Stimulated activated CD4-positive, alpha-beta T cell treated with anti-CD3 and anti-CD28 coated beads, Interleukin-1b, Interleukin-23, amount 100 ng/mL, for 1 hour (primary cell): ENCODE measurements around the gene SLC34A1.
"Not testable (repeated sequence)": the region's sequence is repeated elsewhere in the genome, so short reads cannot be mapped to it uniquely, and the experiment has no call there.

Experiments
- DNase-seq, 2 donors: peaks; one replicate each; pipeline ENCODE4 v3.0.0-alpha.2; 2020; ENCODE audit warnings: low read depth in 2 of 2

The SLC34A1 gene, protein sequence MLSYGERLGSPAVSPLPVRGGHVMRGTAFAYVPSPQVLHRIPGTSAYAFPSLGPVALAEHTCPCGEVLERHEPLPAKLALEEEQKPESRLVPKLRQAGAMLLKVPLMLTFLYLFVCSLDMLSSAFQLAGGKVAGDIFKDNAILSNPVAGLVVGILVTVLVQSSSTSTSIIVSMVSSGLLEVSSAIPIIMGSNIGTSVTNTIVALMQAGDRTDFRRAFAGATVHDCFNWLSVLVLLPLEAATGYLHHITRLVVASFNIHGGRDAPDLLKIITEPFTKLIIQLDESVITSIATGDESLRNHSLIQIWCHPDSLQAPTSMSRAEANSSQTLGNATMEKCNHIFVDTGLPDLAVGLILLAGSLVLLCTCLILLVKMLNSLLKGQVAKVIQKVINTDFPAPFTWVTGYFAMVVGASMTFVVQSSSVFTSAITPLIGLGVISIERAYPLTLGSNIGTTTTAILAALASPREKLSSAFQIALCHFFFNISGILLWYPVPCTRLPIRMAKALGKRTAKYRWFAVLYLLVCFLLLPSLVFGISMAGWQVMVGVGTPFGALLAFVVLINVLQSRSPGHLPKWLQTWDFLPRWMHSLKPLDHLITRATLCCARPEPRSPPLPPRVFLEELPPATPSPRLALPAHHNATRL

DNA sequence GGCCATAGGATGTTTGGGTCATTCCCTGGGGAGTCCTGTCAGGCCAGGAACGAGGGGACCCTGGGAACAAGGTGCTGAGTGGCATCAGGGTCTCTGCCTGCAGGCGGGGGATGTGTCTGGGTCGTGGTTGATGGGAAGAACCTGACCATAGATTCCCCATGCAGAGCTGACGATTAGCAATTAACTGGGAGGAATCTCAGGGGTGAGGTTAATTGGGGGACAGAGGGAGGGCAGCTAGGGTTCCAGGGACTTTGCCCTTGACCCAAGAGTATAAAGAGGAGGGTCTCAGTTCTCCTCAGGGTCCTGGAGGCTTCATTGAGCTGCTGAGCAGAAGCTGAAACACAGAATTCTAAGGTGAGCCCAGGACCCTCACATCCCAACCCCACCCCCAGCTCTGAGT, at the start of gene SLC34A1:
TSS of gene SLC34A1 (plus strand) at position 301 of the 400 bp plus-strand sequence. CDS start 1,308 bp downstream, outside the sequence.
- DNase-seq, result no peak

DNA sequence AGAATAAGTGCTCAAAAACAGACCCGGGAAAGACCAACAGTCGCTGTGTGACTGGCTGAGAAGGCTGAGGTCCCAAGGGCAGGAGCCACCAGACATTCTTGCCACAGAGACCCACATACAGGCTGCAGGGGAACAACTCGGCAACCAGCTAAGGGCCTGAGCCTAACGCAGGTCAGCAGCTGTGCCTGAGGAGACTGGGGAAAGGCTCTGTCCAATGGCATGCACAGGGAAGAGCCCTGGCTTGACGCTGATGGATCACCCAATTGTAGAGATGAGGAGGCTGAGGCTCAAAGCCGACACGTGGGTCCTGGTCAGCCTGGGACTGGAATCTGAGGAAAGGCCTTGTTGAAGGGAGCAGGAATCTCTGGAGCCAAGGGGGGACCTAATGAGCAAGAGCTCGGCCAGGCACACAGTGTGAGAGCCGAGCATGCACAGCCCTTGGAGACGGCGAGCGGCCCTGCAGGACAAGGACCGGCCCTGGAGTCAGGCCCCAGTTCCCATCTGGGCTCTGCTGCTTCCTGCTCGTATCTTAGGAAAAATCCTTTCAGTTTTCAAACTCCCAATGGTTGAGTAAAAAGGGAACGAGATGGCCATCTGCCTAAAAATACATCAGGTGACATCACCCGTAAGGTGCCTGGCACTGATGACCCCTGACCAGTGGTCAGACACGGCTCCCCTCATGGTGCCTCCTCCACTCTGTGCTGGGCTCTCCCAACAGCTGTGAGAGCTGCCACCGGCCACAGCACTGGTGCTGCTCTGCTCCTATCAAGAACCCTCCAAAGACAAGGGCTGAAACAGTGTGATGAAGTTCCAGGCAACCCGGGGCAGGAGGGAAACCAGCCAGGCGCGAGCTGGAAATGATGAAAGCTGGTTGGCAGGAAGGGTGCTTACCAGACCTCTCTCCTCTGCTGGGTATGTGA, 49.2 kb upstream of the SLC34A1 start:
- no peak for DNase-seq

DNA sequence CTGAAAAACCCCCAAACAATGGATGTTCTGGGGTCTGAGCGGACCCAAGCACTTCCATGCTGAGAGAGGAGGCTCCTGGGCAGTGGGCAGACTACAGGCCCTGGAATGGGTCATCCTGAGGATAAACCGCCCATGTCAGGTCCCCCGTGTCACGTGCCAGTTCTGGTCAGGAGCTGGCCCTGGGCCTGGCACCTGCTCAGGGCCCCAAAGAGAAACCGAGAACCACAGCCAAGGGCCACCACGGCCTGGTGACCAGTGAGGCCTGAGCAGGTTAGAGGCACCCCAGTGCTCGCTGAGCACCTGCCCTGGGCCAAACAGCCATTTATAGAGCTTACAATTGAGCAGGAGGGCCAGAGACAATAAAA, 48.6 kb upstream of the SLC34A1 start:
- no peak for DNase-seq

DNA sequence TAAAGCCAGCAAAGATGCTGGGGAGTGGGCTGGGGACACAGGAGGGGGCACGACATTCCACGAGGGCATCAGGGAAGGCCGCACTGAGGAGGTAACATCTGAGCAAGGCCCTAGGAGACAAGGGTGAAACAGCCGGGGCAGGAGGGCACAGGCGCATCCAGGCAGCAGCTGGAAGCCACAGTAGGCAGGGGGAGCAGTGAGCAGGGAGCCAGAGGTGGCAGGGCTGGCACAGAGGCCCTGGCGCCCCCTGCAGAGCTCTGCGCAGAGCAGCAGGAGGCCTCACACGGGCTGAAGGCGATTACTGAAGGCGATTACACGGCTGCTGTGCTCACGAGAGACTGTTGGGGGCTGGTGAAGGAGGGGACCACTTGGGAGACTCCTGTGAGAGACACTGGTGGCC, 48.1 kb upstream of the SLC34A1 start:
- no peak for DNase-seq

DNA sequence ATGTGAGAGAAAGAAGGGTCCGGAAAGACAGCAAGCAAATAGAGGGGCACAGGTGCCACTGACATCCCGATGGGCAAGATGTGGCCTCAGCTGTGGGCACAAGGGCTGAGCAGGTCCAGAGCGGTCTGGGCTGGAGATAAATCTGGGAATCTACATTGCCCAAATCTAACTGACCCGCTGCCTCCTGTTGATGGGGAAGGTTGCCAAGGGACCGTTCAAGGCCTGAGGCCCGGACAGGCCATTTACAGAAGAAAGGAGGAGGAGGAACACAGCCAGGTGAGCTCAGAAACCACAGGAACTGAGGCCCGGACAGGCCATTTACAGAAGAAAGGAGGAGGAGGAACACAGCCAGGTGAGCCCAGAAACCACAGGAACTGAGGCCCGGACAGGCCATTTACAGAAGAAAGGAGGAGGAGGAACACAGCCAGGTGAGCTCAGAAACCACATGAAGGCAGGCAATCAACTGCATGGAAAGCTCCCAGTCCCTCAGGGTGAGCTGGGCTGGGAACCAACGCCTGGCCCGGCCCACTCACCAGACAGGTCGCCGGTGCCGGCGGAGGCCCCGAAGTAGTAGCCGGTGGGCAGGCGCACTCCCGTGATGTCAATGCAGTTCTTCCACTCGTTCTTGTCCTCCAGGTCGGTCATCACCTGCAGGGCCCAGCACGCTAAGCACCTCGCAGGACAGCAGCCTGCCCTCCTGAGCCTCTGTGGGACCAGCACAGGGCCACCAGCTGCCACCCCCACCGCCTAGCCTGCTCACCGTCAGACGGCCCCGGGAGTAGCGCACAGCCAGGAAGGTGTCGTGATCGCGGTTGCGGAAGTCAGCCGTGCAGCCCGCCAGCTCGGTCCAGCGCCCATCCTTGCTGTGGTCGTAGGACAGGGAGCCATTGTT, 47.4 kb upstream of the SLC34A1 start:
- no peak for DNase-seq

DNA sequence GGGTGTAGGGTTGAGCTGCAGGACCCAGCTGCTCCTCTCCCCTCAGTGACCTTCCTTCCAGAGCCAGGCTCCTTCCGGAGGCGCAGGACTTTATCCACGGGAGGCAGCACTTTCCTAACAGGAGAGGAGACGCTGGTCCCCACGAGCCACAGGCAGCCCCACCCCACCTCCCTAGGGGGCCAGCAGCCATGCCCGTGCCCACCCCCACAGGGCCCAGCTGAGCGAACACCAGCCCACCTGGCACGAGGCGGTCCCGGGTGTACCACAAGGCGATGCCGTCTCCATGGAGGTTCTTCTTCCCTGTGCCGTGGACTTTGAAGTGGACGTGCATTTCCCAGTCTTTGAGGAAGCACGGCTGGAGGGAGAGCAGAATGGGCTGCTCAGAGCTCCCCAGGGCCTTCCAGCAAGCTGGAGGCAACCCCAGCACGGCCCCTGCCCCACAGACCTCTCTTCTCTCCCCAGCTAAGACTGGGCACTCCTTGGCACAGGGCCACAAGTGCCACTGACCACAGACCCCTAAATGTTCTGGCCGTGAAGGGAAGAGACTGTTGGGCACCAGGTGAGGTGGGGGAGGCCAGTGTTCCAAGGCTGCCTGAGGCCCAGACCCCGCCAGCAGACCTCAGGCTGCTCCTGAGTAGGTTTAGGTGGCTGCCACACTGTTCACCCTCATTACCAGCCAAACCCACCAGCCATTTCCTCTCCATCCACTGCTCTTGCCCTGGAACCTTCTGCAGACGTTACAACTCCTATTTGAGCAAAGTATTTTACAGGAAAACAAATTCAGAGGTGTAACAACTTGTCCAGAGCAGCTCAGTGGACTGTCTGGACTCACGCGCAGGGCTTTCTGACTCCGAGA, 45.8 kb upstream of the SLC34A1 start:
- no peak for DNase-seq

DNA sequence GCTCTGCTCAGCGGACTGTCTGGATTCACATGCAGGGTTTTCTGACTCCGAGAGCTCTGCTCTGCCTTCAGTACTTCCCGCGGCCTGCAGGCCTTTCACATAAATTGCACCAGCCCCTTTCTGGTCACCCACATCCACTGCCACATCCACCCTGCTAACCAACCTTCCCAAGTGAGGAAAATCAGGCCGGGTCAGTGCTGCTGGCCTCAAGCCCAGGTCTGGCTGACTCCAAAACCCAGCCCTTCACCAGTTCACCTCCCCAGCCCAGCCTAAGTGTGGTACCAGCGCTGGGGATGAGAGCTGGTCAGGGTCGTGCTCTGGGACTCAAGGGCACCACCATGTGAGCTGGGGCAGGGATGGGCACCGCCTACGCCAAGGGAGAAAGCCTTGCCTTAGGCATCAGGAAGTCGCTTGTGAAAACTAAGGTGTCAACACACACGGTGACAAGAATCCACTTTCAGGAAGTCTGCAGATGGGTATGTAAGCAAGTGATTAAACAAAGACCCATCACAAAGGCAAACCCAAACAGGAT, 45.1 kb upstream of the SLC34A1 start:
- DNase-seq, result no peak

DNA sequence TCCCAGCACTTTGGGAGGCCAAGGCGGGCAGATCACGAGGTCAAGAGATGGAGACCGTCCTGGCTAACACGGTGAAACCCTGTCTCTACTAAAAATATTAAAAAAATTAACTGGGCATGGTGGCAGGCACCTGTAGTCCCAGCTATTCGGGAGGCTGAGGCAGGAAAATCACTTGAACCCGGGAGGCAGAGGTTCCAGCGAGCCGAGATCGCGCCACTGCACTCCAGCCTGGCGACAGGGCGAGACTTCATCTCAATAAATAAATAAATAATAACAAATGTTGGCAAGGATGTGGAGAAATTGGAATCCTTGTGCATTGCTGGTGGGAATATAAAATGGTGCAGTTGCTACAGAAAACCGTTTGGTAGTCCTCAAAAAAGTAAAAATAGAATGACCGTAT, 41.2 kb upstream of the SLC34A1 start:
- not testable (repeated sequence) for DNase-seq

DNA sequence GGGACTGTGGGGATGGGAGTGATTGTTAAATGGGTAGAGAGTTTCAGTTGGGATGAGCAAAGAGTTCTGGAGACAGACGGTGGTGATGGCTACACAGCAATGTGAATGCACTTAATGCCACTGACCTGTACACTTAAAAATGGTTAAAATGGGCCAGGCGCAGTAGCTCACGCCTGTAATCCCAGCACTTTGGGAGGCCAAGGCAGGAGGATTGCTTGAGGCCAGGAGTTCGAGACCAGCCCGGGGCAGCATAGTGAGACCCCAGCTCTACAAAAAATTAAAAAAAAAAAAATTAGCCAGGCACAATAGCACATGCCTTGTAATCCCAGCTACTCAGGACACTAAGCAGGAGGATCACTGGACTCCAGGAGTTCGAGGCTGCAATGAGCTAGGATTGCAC, 40.5 kb upstream of the SLC34A1 start:
- DNase-seq, result no peak

DNA sequence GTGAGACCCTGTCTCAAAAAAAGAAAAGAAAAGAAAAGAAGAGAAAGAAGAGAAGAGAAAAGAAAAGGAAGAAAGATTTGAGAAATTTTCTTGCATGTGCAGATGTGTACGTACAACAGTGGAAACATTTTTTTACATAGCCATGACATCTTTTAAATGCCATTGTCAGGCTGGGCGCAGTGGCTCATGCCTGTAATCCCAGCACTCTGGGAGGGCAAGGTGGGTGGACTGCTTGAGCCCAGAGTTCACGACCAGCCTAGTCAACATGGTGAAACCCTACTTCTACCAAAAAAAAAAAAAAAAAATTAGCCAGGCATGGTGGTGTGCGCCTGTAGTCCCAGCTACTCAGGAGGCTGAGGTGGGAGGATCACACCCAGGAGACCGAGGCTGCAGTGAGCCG, 39.3 kb upstream of the SLC34A1 start:
- DNase-seq, result no peak

DNA sequence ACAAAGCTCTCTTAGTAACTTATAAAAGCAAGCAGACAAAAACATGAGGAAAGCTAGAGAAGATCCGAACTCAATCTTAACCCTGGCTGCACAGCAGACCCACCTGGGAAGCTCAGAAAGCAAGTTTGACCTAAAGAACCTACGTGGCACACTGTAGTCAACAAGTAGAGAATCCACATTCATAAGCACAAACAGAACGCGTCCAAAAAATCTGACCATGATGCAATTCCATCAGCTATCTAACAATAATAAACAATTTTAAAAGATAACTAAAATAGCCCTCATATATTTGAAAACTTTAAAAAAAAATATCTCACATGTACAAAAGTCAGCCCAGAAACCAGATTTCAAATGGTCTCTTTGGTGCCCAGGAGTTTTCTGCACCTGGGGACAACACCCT, 37.4 kb upstream of the SLC34A1 start:
- DNase-seq, result no peak

DNA sequence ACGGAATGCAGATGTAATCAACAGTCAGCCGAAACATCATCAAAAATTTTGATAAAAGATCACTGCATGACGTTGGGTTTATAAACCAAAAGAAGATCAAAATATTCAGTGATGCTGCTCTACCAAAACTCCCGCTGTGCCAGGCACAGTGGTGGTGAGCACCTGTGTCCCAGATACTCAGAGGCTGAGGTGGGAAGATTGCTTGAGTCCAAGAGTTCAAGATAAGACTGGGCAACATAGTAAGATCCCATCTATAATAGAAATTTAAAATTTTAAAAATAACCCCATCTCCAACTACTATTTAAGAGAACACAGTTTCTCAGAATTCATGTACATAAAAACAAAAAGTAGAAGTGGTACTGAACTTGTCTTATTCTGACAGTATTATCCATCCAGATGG, 36.5 kb upstream of the SLC34A1 start:
- no peak for DNase-seq

DNA sequence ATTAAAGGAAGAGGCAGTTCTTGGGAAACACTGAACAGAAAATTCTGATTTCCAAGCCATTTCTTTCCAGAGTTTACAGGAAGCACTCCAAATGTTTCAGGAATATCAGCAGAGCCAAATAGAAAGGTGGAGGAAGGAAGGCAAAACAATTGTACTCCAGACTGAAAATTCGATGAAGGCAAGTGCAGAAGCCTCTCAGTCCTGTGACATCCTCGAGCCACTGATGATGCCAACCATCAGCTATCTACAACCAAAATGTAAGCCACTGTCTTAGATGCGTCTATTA, 34.9 kb upstream of the SLC34A1 start:
- DNase-seq, result no peak

DNA sequence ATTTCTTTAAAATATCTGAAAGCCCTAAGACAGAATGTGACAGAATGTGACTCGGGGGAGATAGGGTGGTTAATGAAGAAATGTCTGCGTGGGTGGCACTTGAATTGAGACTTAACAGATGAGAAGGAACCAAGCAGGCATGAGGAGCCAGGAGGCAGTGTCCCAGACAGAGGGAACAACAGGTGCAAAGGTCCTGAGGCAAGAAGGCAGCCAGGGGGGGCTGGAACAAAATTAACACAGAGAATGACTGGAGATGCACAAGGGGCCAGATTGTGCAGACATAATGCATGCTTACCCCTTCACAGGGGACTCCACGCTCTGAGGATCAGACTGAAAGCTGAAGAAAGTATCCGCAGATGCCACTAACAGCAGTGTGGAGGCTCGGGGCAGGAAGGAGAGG, 34.5 kb upstream of the SLC34A1 start:
- no peak for DNase-seq

DNA sequence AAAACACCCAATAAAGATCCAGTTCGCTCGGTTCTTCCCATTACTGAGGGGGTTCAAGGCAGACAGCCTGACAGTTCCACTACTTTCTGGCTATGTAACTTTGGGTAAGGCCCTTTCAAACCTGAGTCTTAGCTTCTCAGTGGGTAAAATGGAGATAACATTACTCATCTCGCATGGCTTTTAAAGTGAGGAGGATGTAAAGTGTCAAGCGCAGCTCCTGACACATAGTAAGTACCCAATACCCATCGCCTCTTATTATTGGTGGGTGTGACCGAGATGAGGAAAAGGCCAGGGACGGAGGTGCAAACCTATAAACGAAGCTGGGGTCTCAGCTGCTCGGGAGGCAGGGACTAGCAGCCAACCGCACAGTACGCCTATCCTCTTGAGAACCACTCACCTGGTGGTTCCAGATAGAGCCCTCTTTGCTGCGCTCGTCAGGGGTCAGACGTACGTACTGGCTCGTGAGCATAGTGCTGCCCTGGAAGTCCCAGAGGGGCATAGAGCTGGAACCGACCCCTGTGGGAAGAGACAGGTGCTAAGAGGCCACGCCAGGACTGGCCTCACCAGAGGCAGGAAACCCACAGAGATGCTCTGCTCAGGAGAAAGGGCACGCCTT, 33.4 kb upstream of the SLC34A1 start:
- no peak for DNase-seq

DNA sequence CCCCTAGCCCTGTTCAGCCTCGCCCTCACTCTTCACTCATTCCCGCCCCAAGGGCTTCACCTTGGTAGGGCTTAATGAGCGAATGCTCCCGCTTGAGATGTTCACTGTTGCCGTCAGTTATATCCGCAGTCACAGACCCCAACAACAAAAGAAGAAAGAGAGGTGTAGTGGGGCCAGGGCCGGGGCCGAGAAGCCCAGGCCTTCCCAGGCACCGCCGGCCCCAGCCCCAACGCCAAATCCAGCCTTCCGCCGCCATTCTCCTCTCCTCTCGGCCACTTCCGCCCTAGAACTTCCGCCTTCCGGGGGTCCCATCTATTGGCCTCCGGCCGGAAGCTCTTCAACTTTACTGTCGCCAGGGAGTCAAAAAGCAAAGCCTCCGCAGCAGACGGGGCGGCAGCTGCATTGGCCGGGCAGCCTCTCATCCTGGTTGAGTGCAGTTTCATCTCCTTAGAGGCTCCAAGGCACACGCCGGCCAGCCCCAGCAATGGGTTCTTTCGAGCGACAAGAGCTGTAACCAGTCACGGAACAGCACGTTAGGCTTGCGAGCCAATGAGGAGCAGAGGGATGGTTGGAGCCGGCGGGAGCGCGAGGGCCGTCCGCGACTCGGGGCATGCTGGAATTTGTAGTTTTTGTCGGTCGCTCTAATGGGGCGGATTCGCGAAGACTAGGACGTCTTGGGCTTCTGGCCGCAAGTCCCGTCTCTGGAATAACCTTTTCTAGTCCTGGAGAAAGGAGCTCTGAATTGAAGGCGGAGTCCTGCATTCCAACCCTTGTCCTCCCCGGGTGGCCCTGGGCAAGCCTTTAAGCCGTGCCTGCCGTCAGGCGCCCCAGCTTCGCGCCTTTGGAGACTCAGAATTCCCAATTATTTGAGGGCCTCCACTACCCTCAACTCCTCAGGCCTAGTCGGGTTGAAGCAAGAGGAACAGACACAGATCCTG, 32.6 kb upstream of the SLC34A1 start, which contains the start of gene LMAN2:
TSS of gene LMAN2 (minus strand) at position 277 of the 938 bp plus-strand sequence. CDS start at position 256, 21 bp downstream.
- peak; percentile 61 to 72 for DNase-seq

DNA sequence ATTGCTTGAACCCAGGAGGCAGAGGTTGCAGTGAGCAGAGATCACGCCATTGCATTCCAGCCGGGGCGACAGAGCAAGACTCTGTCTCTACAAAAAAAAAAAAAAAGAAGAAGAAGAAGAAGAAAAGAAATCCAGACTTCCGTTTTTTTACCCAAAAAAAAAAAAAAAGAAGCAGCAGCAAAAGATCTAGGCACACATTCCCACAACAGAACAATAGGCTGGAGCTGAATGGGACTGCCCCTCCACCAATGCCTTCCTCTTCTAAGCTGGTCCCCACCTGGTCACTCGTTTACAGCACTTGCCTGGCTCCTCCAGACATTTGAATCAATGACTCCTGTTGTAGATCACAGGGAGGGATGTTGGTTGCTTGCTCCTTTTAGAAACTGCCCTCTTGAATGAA, 31.1 kb upstream of the SLC34A1 start:
- DNase-seq, result no peak

DNA sequence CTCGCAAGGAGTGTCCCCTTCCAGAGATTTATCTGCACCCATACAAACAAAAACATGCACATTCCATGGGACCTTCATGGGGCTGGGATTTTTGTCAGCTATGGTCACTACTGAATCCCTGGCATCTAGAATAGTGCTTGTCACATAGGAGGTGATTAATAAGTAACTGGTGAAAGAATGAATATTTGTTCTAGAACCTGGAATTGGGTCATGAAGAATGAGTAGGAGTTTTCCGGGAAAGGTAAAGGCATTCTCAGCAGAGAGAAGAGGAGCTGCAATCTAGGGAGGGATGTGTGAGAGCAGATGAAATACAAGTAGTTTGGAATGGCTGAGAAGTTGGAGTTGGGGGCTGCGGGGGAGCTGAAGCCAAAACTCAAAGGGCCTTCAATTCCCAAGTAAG, 30.0 kb upstream of the SLC34A1 start:
- no peak for DNase-seq

DNA sequence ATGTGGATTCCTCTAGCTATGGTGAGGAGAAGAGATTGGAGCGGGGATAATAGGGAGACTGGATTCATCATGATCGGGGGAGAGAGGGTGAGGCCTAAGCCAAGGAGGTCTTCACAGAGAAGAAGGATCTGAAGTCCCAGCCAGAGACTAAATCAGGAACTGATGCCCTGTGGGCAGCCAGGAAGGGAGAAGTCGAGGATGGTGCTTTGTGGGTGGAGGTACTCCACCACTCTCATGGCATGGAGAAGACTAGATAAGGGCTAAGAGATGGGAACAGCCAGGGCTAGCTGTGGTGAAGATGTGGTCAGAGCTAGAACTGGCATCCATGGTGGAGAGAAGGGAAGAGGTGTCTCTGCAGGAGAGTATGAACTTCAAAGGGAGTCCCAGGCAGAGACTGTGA, 29.5 kb upstream of the SLC34A1 start:
- DNase-seq, result no peak
